Sciatic nerve (tissue), 2 donors: ENCODE results near the gene CROCC2. TPM values are rescaled to one million over a fixed set of nuclear protein-coding genes. Genes with fewer than 3 reads are reported as not detected.

Experiments
- ATAC-seq: fragments of 200-7000 bp; cut with Tn5 transposase; one replicate; pipeline ENCODE4 v1.9.1; 2020; ENCODE audit warnings: mild to moderate bottlenecking, moderate library complexity
- DNase-seq: peaks from one replicate; pipeline ENCODE4 v3.0.0-alpha.2; 2020; ENCODE audit warnings: low spot score
- intact Hi-C: fragments of 100-400 bp; cut with DNase I; formaldehyde crosslinking; loops from one replicate; pipeline ENCODE4 v1.14.2; 2022
- total RNA-seq: library from RNA; stranded (reverse); fragmentation: NEBNext Ultra II Directional; extraction: Animal tissue kit (Norgen Biotek cat#: 25700); gene quantifications from one replicate; pipeline ENCODE4 v1.2.1, GENCODE V29; 2021
- donor health status: DM: no; HTN: no; CAD: no.
- donor health status: DM: no; HTN: no; CAD: no.

CROCC2 gene
- total RNA-seq, 1 donor from 2014 or later, result 0.18 TPM

- no peak for ATAC-seq
- peak; percentile 52 for DNase-seq
- intact Hi-C loops, result no loop called here
Observed at GRCh38 chr2:240926516-240927389, 20.6 kb downstream of the CROCC2 start.

- no peak for ATAC-seq
- intact Hi-C loops, result no loop called here
- DNase-seq, result peak; percentile 2
Observed at GRCh38 chr2:240927390-240927781, 21.2 kb downstream of the CROCC2 start.

- ATAC-seq (no peak), DNase-seq (peak; percentile 31)
- intact Hi-C loops, result no loop called here
Observed at GRCh38 chr2:240928476-240929363, 22.6 kb downstream of the CROCC2 start.

- no peak for DNase-seq
- intact Hi-C loops, result no loop called here
- ATAC-seq, result no peak
Observed at GRCh38 chr2:240929364-240930095, 23.4 kb downstream of the CROCC2 start.

GRCh38 chr2:240930096-240930630 lies 24.0 kb downstream of the CROCC2 start:
- intact Hi-C loops, result no loop called here
- ATAC-seq, result no peak
- DNase-seq, result peak; percentile 47

- intact Hi-C loops, result no loop called here
- DNase-seq (peak; percentile 45), ATAC-seq (no peak)
Observed at GRCh38 chr2:240930631-240931318, 24.6 kb downstream of the CROCC2 start.

- DNase-seq (peak; percentile 51), ATAC-seq (no peak)
- intact Hi-C loops, result no loop called here
Observed at GRCh38 chr2:240931319-240931949, 25.3 kb downstream of the CROCC2 start.

GRCh38 chr2:240932001-240932723 lies 26.0 kb downstream of the CROCC2 start:
- ATAC-seq (no peak), DNase-seq (peak; percentile 49)
- intact Hi-C loops, result no loop called here

GRCh38 chr2:240932724-240933047 lies 26.6 kb downstream of the CROCC2 start:
- ATAC-seq, result no peak
- intact Hi-C loops, result no loop called here
- DNase-seq, result no peak

GRCh38 chr2:240933048-240933965 lies 27.2 kb downstream of the CROCC2 start:
- intact Hi-C loops, result no loop called here
- peak; percentile 56 for ATAC-seq
- DNase-seq, result peak; percentile 61

GRCh38 chr2:240933966-240934700 lies 28.0 kb downstream of the CROCC2 start:
- intact Hi-C loops, result no loop called here
- DNase-seq (peak; percentile 70), ATAC-seq (peak; percentile 80)

GRCh38 chr2:240934701-240935102 lies 28.6 kb downstream of the CROCC2 start:
- ATAC-seq (no peak), DNase-seq (peak; percentile 51)
- intact Hi-C loops, result no loop called here

- intact Hi-C loops, result no loop called here
- no peak for ATAC-seq
- peak; percentile 47 for DNase-seq
Observed at GRCh38 chr2:240935103-240935876, 29.2 kb downstream of the CROCC2 start.

GRCh38 chr2:240936106-240936505 lies 30.0 kb downstream of the CROCC2 start:
- DNase-seq (peak; percentile 40), ATAC-seq (no peak)
- intact Hi-C loops, result no loop called here

GRCh38 chr2:240946046-240946445 lies 39.9 kb downstream of the CROCC2 start:
- intact Hi-C loops, result no loop called here
- DNase-seq (peak; percentile 48), ATAC-seq (no peak)
